DOHH2 (cell line): Measurements from ENCODE around the gene TAGLN3.

ENCODE experiments used
- CTCF ChIP-seq: fragments of 200-600 bp; sonication (generic); IDR thresholded peaks from one replicate; pipeline ENCODE4 v1.5.1; 2014; ENCODE audit warnings: antibody characterized with exemption, mild to moderate bottlenecking, low read depth, low read length; ENCODE audit not compliant: poor library complexity, severe bottlenecking
- EZH2phosphoT487 ChIP-seq: fragments of 200-600 bp; sonication (generic); IDR thresholded peaks from 2 replicates; pipeline ENCODE4 v1.6.1; 2017; ENCODE audit warnings: borderline replicate concordance, mild to moderate bottlenecking, antibody characterized with exemption, low read length, moderate library complexity, mixed read lengths

- TF ChIP-seq CTCF (no peak), EZH2phosphoT487 (no peak)
Measured at GRCh38 chr3:112004669-112005068, 5.9 kb downstream of the TAGLN3 start.
